SK-N-SH treated with all-trans-retinoic acid at 6 μM for 48 hours (cell line): Measurements from ENCODE around the gene TET2.
A peak's percentile ranks its signal among the peaks of the same experiment; 100 is the strongest.

Experiments used
- ATAC-seq: fragments of 200-7000 bp; cut with Tn5 transposase; 3 replicates; pipeline ENCODE4 v1.9.1; 2020; ENCODE audit warnings: mild to moderate bottlenecking, moderate library complexity
- ARNTL ChIP-seq: fragments of 450-650 bp; formaldehyde crosslinking; IDR thresholded peaks from 2 replicates; pipeline ENCODE4 v1.5.0; 2020; ENCODE audit warnings: low read depth, mild to moderate bottlenecking, moderate library complexity, borderline replicate concordance
- BACH2 ChIP-seq: fragments of 250-450 bp; sonication (Bioruptor Pico); IDR thresholded peaks from 2 replicates; pipeline ENCODE4 v1.9.0; 2021; ENCODE audit warnings: mild to moderate bottlenecking, borderline replicate concordance
- CREB5 ChIP-seq: fragments of 250-450 bp; sonication (Bioruptor Pico); IDR thresholded peaks from 2 replicates; pipeline ENCODE4 v1.5.1; 2020; ENCODE audit warnings: low read depth, mild to moderate bottlenecking, moderate library complexity
- CSDC2 ChIP-seq: fragments of 250-450 bp; sonication (Bioruptor Pico); IDR thresholded peaks from 2 replicates; pipeline ENCODE4 v1.5.0; 2020; ENCODE audit warnings: mild to moderate bottlenecking, moderate library complexity
- ESRRG ChIP-seq: fragments of 250-450 bp; sonication (Bioruptor Pico); IDR thresholded peaks from 2 replicates; pipeline ENCODE4 v1.6.1; 2021; ENCODE audit warnings: mild to moderate bottlenecking
- GLIS3 ChIP-seq: fragments of 250-450 bp; sonication (Bioruptor Pico); IDR thresholded peaks from 2 replicates; pipeline ENCODE4 v1.5.0; 2020; ENCODE audit warnings: mild to moderate bottlenecking, moderate library complexity
- ISL1 ChIP-seq: fragments of 250-450 bp; sonication (Bioruptor Pico); IDR thresholded peaks from 2 replicates; pipeline ENCODE4 v2.1.2; 2022; ENCODE audit warnings: mild to moderate bottlenecking, moderate library complexity
- OSR1 ChIP-seq: fragments of 250-450 bp; sonication (Bioruptor Pico); IDR thresholded peaks from 2 replicates; pipeline ENCODE4 v1.8.0; 2022; ENCODE audit warnings: moderate library complexity, mild to moderate bottlenecking, inconsistent platforms
- PATZ1 ChIP-seq: fragments of 250-450 bp; sonication (Bioruptor Pico); IDR thresholded peaks from 2 replicates; pipeline ENCODE4 v1.8.0; 2020; ENCODE audit warnings: mild to moderate bottlenecking, moderate library complexity, borderline replicate concordance
- POU6F1 ChIP-seq: fragments of 250-450 bp; sonication (Bioruptor Pico); IDR thresholded peaks from 2 replicates; pipeline ENCODE4 v1.8.0; 2021; ENCODE audit warnings: low read depth, mild to moderate bottlenecking, moderate library complexity, borderline replicate concordance
- PPARA ChIP-seq: fragments of 250-450 bp; sonication (Bioruptor Pico); IDR thresholded peaks from 2 replicates; pipeline ENCODE4 v1.5.0; 2020; ENCODE audit warnings: mild to moderate bottlenecking, borderline replicate concordance
- RARB ChIP-seq: fragments of 250-450 bp; sonication (Bioruptor Pico); IDR thresholded peaks from 2 replicates; pipeline ENCODE4 v1.8.0; 2021; ENCODE audit warnings: mild to moderate bottlenecking, moderate library complexity
- SNAI2 ChIP-seq: fragments of 250-450 bp; sonication (Bioruptor Pico); IDR thresholded peaks from 2 replicates; pipeline ENCODE4 v1.5.0; 2020; ENCODE audit warnings: mild to moderate bottlenecking, moderate library complexity
- TCF4 ChIP-seq: fragments of 250-450 bp; sonication (Bioruptor Pico); IDR thresholded peaks from 2 replicates; pipeline ENCODE4 v1.8.0; 2021; ENCODE audit warnings: mild to moderate bottlenecking, moderate library complexity, borderline replicate concordance
- TOX ChIP-seq: fragments of 250-450 bp; sonication (Bioruptor Pico); IDR thresholded peaks from 2 replicates; pipeline ENCODE4 v1.8.0; 2021; ENCODE audit warnings: mild to moderate bottlenecking, moderate library complexity, borderline replicate concordance
- TSHZ2 ChIP-seq: fragments of 250-450 bp; sonication (Bioruptor Pico); IDR thresholded peaks from 2 replicates; pipeline ENCODE4 v1.5.0; 2020; ENCODE audit warnings: mild to moderate bottlenecking, moderate library complexity
- ZC3H10 ChIP-seq: fragments of 250-450 bp; sonication (Bioruptor Pico); IDR thresholded peaks from 2 replicates; pipeline ENCODE4 v1.5.1; 2021; ENCODE audit warnings: mild to moderate bottlenecking, moderate library complexity
- ZFP3 ChIP-seq: fragments of 250-450 bp; sonication (Bioruptor Pico); IDR thresholded peaks from 2 replicates; pipeline ENCODE4 v1.5.0; 2020; ENCODE audit warnings: mild to moderate bottlenecking, moderate library complexity
- ZNF565 ChIP-seq: fragments of 450-650 bp; formaldehyde crosslinking; conservative IDR thresholded peaks from 2 replicates; pipeline ENCODE4 v1.5.0; 2020; ENCODE audit warnings: low read depth, mild to moderate bottlenecking, moderate library complexity
- ZNF70 ChIP-seq: fragments of 450-650 bp; formaldehyde crosslinking; IDR thresholded peaks from 2 replicates; pipeline ENCODE4 v1.5.0; 2020; ENCODE audit warnings: mild to moderate bottlenecking, moderate library complexity
- ZNF8 ChIP-seq: fragments of 450-650 bp; formaldehyde crosslinking; IDR thresholded peaks from 2 replicates; pipeline ENCODE4 v1.5.0; 2020; ENCODE audit warnings: mild to moderate bottlenecking, moderate library complexity

Gene TET2

GRCh38 chr4:105215609-105216313 is 69.1 kb downstream of the TET2 start:
- TF ChIP-seq RARB (CRISPR knock-in tag) (no peak), ZFP3 (CRISPR knock-in tag) (no peak), TOX (CRISPR knock-in tag) (no peak), TCF4 (CRISPR knock-in tag) (no peak), GLIS3 (no peak), PPARA (no peak), ESRRG (CRISPR knock-in tag) (no peak), ISL1 (CRISPR knock-in tag) (no peak), CSDC2 (CRISPR knock-in tag) (no peak), TSHZ2 (CRISPR knock-in tag) (no peak), BACH2 (CRISPR knock-in tag) (no peak), ZNF8 (CRISPR knock-in tag) (no peak), ARNTL (no peak), POU6F1 (CRISPR knock-in tag) (no peak), SNAI2 (CRISPR knock-in tag) (no peak)
- peak; percentile 49; the same call in 2 of the 3 replicates for ATAC-seq

GRCh38 chr4:105225500-105225899 is 78.8 kb downstream of the TET2 start:
- peak; percentile 34; the same call in 1 of the 3 replicates for ATAC-seq
- TF ChIP-seq ZNF565 (CRISPR knock-in tag) (no peak), CREB5 (CRISPR knock-in tag) (no peak), PPARA (no peak), PATZ1 (CRISPR knock-in tag) (no peak), ZNF70 (no peak), TSHZ2 (CRISPR knock-in tag) (no peak), ESRRG (CRISPR knock-in tag) (no peak), ZC3H10 (CRISPR knock-in tag) (no peak), ZNF8 (CRISPR knock-in tag) (no peak), OSR1 (no peak), POU6F1 (CRISPR knock-in tag) (no peak), CSDC2 (CRISPR knock-in tag) (no peak), SNAI2 (CRISPR knock-in tag) (no peak)
